OCI-LY1 (cell line): ENCODE results near the gene VWA8.

Source experiments
- CTCF ChIP-seq: fragments of 200-600 bp; sonication (generic), shearing (Covaris generic); IDR thresholded peaks from 2 replicates; pipeline ENCODE4 v1.5.1; 2017; ENCODE audit warnings: mild to moderate bottlenecking, antibody characterized with exemption, low read length, moderate library complexity, mixed read lengths
- EZH2 ChIP-seq: fragments of 200-600 bp; sonication (generic), shearing (Covaris generic); IDR thresholded peaks from 2 replicates; pipeline ENCODE4 v1.8.0; 2017; ENCODE audit warnings: borderline replicate concordance, mixed run types, mild to moderate bottlenecking, antibody characterized with exemption, low read length, moderate library complexity, mixed read lengths

GRCh38 chr13:41928323-41928722 is 32.6 kb downstream of the VWA8 start:
- no peak for TF ChIP-seq CTCF
- TF ChIP-seq EZH2 = no peak
